ENCODE data around the gene ZCCHC14.
"Not testable (repeated sequence)": the region's sequence is repeated elsewhere in the genome, so short reads cannot be mapped to it uniquely, and the experiment has no call there.

- not testable (repeated sequence) for TF ChIP-seq SPI1 (IDR thresholded peaks at IDR 0.05; ENCODE audit: low read depth, low read length); POLR2A (IDR thresholded peaks at IDR 0.05; ENCODE audit: low read depth, low read length); POLR2AphosphoS5 (IDR thresholded peaks at IDR 0.05; ENCODE audit: low read depth, low read length); PAX5 (IDR thresholded peaks at IDR 0.05; ENCODE audit: insufficient read depth, low read length, severe bottlenecking); TAF1 (IDR thresholded peaks at IDR 0.05; ENCODE audit: low read depth, low read length)
These were observed 113.5 kb downstream of the ZCCHC14 start for GRCh38 chr16:87379312-87379752.
